ENCODE measurements around the gene TUBA8. TPM values are rescaled to one million over a fixed set of nuclear protein-coding genes. Genes with fewer than 3 reads are reported as not detected.

Gene TUBA8
- total and polyA plus RNA-seq, 8 donors, result 3.1 to 4.1 (median 3.5) TPM; not detected in 5

- H3K9me3 ChIP-seq, result no peaks in the 10 kb centered on the region
Observed at GRCh38 chr22:18065256-18065655, 45.4 kb upstream of the TUBA8 start.

DNA sequence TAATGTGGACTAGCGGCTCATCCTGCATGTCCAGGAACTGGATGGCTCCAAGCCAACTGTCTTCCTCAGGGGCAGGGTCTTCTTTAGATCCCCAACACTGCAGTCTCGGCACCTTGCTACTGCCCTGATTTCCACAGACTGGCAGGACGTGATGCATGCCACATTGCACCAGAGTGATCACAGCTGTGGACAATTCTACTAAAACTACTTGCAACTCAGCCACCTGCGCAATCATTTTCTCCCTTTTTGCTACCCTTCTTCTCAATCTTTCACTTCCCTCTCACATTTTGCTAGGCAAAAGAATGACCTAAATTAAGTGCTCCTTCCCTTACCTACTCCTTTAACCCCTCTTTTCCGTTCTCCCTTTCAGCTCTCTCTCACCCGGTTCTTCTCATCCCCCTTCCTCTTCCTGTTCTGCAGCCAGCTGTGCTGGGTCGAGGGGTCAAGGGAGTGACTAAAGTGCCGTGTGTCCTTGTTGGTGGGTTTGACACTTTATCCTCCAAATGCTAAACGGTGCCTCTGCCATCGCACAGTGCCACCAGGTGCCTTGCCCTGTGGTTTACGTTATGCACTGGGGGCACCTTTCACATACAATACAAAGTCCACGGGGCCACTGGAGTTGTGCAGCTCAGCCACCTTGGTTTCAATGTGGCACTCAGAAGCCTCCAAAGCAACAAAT is 44.3 kb upstream of the TUBA8 start:
- peaks cover 0 to 37% (median 16%) of the 10 kb centered on the region in 4 donors for H3K4me1 ChIP-seq
- intact Hi-C loops (cut with DNase I; ENCODE audit: low total_unique reads), result no loop called here
- TF ChIP-seq EP300 (IDR thresholded peaks at IDR 0.05) (no peak), POLR2AphosphoS5 (IDR thresholded peaks at IDR 0.05) (no peak), POLR2A (IDR thresholded peaks at IDR 0.05) (no peak)
- TF ChIP-seq, protein P1, sequence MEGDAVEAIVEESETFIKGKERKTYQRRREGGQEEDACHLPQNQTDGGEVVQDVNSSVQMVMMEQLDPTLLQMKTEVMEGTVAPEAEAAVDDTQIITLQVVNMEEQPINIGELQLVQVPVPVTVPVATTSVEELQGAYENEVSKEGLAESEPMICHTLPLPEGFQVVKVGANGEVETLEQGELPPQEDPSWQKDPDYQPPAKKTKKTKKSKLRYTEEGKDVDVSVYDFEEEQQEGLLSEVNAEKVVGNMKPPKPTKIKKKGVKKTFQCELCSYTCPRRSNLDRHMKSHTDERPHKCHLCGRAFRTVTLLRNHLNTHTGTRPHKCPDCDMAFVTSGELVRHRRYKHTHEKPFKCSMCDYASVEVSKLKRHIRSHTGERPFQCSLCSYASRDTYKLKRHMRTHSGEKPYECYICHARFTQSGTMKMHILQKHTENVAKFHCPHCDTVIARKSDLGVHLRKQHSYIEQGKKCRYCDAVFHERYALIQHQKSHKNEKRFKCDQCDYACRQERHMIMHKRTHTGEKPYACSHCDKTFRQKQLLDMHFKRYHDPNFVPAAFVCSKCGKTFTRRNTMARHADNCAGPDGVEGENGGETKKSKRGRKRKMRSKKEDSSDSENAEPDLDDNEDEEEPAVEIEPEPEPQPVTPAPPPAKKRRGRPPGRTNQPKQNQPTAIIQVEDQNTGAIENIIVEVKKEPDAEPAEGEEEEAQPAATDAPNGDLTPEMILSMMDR (IDR thresholded peaks at IDR 0.05), result no peak
- DNase-seq, result peak in 1 of 2 donors; percentile 60
- WGBS, 5 donors, result 38 to 45% (median 42%) methylated on average over 12 of the region's 12 CpGs
- no peak overlapping the region for H3K4me3 ChIP-seq
- peaks cover 0 to 12% (median 0%) of the 10 kb centered on the region in 3 donors for H3K27me3 ChIP-seq
- H3K27ac ChIP-seq, result peak overlapping the region in 2 of 5 donors; percentile 26 to 87
- H3K36me3 ChIP-seq, result no peaks in the 10 kb centered on the region
- H3K9me3 ChIP-seq, result no peaks in the 10 kb centered on the region

More at GRCh38 chr22:18065256-18065655, 45.4 kb upstream of the TUBA8 start:
- H3K4me3 ChIP-seq, result no peak overlapping the region
- H3K4me1 ChIP-seq, result peaks cover 0 to 40% (median 21%) of the 10 kb centered on the region in 4 donors
- 60 to 79% (median 69%) methylated on average over 9 of the region's 9 CpGs for WGBS, 5 donors
- peaks cover 0 to 12% (median 0%) of the 10 kb centered on the region in 3 donors for H3K27me3 ChIP-seq
- no peak for DNase-seq
- TF ChIP-seq POLR2A (IDR thresholded peaks at IDR 0.05) (no peak), EP300 (IDR thresholded peaks at IDR 0.05) (no peak), POLR2AphosphoS5 (IDR thresholded peaks at IDR 0.05) (no peak)
- TF ChIP-seq, protein P1 (IDR thresholded peaks at IDR 0.05), result no peak
- intact Hi-C loops (cut with DNase I; ENCODE audit: low total_unique reads), result no loop called here
- H3K27ac ChIP-seq, result peak overlapping the region in 1 of 5 donors; percentile 40
- no peaks in the 10 kb centered on the region for H3K36me3 ChIP-seq

DNA sequence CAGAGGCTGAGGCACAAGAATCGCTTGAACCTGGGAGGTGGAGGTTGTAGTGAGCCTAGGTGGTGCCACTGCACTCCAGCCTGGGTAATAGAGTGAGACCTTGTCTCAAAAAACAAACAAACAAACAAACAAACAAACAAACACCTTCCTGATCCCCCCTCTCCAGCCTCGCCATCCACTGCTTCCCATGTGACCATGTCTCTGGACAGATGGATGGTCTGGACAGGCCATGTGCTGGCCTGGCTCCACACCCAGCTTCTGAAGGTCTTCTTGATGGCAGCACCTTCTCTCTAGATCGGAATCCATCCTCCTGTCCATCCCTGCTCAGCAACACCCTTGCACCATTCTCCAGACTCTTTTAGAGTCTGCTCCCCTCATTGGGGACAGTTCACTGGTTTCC is 43.5 kb upstream of the TUBA8 start:
- Histone ChIP-seq H3K27me3 (peaks cover 0 to 12% (median 0%) of the 10 kb centered on the region in 3 donors), H3K9me3 (no peaks in the 10 kb centered on the region), H3K36me3 (no peaks in the 10 kb centered on the region), H3K27ac (peak overlapping the region in 4 of 5 donors; percentile 54 to 87 (median 76)), H3K4me3 (no peak overlapping the region), H3K4me1 (peaks cover 0 to 33% (median 12%) of the 10 kb centered on the region in 4 donors)
- DNase-seq, result no peak
- TF ChIP-seq POLR2A (IDR thresholded peaks at IDR 0.05) (no peak), EP300 (IDR thresholded peaks at IDR 0.05) (no peak), POLR2AphosphoS5 (IDR thresholded peaks at IDR 0.05) (no peak)
- TF ChIP-seq, protein P1 (IDR thresholded peaks at IDR 0.05), result no peak
- intact Hi-C loops (cut with DNase I; ENCODE audit: low total_unique reads), result no loop called here
- 77 to 90% (median 88%) methylated on average over 3 of the region's 3 CpGs for WGBS, 5 donors

GRCh38 chr22:18067548-18068341 is 42.9 kb upstream of the TUBA8 start:
- Histone ChIP-seq H3K27me3 (peaks cover 0 to 12% (median 0%) of the 10 kb centered on the region in 3 donors), H3K4me3 (no peak overlapping the region), H3K4me1 (peaks cover 0 to 31% (median 10%) of the 10 kb centered on the region in 4 donors), H3K27ac (peak overlapping the region in 4 of 5 donors; percentile 54 to 87 (median 76)), H3K9me3 (no peaks in the 10 kb centered on the region), H3K36me3 (no peaks in the 10 kb centered on the region)
- intact Hi-C loops (cut with DNase I; ENCODE audit: low total_unique reads), result no loop called here
- no peak for DNase-seq
- 49 to 68% (median 61%) methylated on average over 14 of the region's 14 CpGs for WGBS, 5 donors
- TF ChIP-seq POLR2AphosphoS5 (IDR thresholded peaks at IDR 0.05), result peak in 1 of 3 donors; percentile 12
- TF ChIP-seq, protein P1 (IDR thresholded peaks at IDR 0.05), result no peak
